HL-60 (cell line): ENCODE measurements around the gene ISCU.

Experiments
- GABPA ChIP-seq: IDR thresholded peaks from 2 replicates; pipeline ENCODE4 v1.6.1; 2012; ENCODE audit warnings: low read depth
- POLR2AphosphoS5 ChIP-seq: IDR thresholded peaks from 2 replicates; pipeline ENCODE4 v1.6.1; 2012; ENCODE audit warnings: low read depth
- TF ChIP-seq, protein P1 (sequence below): IDR thresholded peaks from one replicate; pipeline ENCODE4 v1.5.1; 2011; ENCODE audit warnings: low read length, control low read depth, inconsistent platforms; ENCODE audit not compliant: insufficient read depth

- TF ChIP-seq, protein P1, sequence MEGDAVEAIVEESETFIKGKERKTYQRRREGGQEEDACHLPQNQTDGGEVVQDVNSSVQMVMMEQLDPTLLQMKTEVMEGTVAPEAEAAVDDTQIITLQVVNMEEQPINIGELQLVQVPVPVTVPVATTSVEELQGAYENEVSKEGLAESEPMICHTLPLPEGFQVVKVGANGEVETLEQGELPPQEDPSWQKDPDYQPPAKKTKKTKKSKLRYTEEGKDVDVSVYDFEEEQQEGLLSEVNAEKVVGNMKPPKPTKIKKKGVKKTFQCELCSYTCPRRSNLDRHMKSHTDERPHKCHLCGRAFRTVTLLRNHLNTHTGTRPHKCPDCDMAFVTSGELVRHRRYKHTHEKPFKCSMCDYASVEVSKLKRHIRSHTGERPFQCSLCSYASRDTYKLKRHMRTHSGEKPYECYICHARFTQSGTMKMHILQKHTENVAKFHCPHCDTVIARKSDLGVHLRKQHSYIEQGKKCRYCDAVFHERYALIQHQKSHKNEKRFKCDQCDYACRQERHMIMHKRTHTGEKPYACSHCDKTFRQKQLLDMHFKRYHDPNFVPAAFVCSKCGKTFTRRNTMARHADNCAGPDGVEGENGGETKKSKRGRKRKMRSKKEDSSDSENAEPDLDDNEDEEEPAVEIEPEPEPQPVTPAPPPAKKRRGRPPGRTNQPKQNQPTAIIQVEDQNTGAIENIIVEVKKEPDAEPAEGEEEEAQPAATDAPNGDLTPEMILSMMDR = no peak
- TF ChIP-seq POLR2AphosphoS5 = no peak
- no peak for TF ChIP-seq GABPA
These were observed 44.1 kb downstream of the ISCU start for GRCh38 chr12:108606492-108606891.
